ENCODE measurements around the gene GRAMD1C. TPM values are rescaled to one million over a fixed set of nuclear protein-coding genes. Genes with fewer than 3 reads are reported as not detected.

Gene GRAMD1C
- total and polyA plus RNA-seq, 2 donors (not counting 3 experiments of a cell fraction or from before 2014, with no cell fraction given) = 7.0 to 24.0 TPM

DNA sequence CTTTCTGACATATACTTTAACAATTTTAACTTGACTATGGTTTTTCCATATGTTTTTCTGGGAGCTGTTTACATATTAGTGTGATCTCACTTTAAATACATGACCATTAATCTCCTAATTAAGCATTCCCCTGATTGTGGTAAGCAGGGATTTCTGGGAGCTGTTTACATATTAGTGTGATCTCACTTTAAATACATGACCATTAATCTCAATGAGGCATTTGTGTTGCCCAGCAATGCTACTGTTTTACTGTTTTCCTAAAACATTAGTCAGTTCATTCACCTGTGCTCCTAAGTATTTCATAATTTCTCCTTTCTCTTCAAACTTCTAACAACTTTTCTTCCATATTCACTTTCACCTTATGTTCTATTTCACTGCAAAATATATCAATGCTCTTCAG lies 3.6 kb upstream of the GRAMD1C start:
- no peaks in the 10 kb centered on the region for H4K20me1 ChIP-seq (replicated peaks; ENCODE audit: control insufficient read depth, extremely low read depth, insufficient read depth, low read length)
- H2AFZ ChIP-seq (ENCODE audit: low read depth, low read length) = peak overlapping the region; percentile 19
- H3K9me1 ChIP-seq (replicated peaks; ENCODE audit: control insufficient read depth, extremely low read depth, insufficient read depth, low read length) = no peaks in the 10 kb centered on the region
- TF ChIP-seq, protein P1, sequence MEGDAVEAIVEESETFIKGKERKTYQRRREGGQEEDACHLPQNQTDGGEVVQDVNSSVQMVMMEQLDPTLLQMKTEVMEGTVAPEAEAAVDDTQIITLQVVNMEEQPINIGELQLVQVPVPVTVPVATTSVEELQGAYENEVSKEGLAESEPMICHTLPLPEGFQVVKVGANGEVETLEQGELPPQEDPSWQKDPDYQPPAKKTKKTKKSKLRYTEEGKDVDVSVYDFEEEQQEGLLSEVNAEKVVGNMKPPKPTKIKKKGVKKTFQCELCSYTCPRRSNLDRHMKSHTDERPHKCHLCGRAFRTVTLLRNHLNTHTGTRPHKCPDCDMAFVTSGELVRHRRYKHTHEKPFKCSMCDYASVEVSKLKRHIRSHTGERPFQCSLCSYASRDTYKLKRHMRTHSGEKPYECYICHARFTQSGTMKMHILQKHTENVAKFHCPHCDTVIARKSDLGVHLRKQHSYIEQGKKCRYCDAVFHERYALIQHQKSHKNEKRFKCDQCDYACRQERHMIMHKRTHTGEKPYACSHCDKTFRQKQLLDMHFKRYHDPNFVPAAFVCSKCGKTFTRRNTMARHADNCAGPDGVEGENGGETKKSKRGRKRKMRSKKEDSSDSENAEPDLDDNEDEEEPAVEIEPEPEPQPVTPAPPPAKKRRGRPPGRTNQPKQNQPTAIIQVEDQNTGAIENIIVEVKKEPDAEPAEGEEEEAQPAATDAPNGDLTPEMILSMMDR (IDR thresholded peaks at IDR 0.05; ENCODE audit: extremely low read depth in 1 of 2, insufficient read depth in 1 of 2, low read depth in 1 of 2, low read length in 2 of 2) = no peak
- TF ChIP-seq EZH2 (IDR thresholded peaks at IDR 0.05; ENCODE audit: borderline replicate concordance, low read depth, low read length, severe bottlenecking) (no peak), MYC (IDR thresholded peaks at IDR 0.05; ENCODE audit: low read depth, low read length) (no peak), POLR2A (IDR thresholded peaks at IDR 0.05; ENCODE audit: low read depth, low read length) (no peak), JUN (IDR thresholded peaks at IDR 0.05; ENCODE audit: borderline replicate concordance, insufficient read depth, insufficient read length, low read depth) (no peak), MAX (IDR thresholded peaks at IDR 0.05; ENCODE audit: insufficient read depth, insufficient read length) (no peak), FOS (IDR thresholded peaks at IDR 0.05; ENCODE audit: borderline replicate concordance, insufficient read depth, low read length) (no peak), GATA2 (IDR thresholded peaks at IDR 0.05; ENCODE audit: insufficient read depth, insufficient read length, low read depth, low read length) (no peak), POLR2AphosphoS5 (IDR thresholded peaks at IDR 0.05; ENCODE audit: insufficient read depth, low read depth, low read length) (no peak)
- no peak overlapping the region for H3K9ac ChIP-seq (replicated peaks; ENCODE audit: extremely low read depth, insufficient read depth, low read length)
- CTCF ChIA-PET = interaction anchor here (1.1 to 2.4 kb wide), 5 partner anchors 9 to 99 kb away, joined by 3 to 11 read pairs (median 4); partner anchors contain the start of gene NAA50
- H3K27ac ChIP-seq (ENCODE audit: insufficient read depth, low read depth, low read length) = no peak overlapping the region
- H3K9me3 ChIP-seq (replicated peaks; ENCODE audit: control insufficient read depth, insufficient read depth, low read length) = no peaks in the 10 kb centered on the region
- H3K36me3 ChIP-seq (ENCODE audit: control insufficient read depth in 2 of 2, extremely low read depth in 1 of 2, insufficient read depth in 2 of 2, low read length in 2 of 2) = no peaks in the 10 kb centered on the region
- POLR2A ChIA-PET = no interaction called here
- FAIRE-seq = no peak
- intact Hi-C loops (cut with micrococcal nuclease) (loop anchor here (5.0 kb wide), 1 partner anchor 138 kb away; the partner anchor contains the start of gene USF3), dilution Hi-C loops (cut with MboI; ENCODE audit: extremely low pct_ligation_motif_present, low sequenced_read_pairs) (no loop called here)
- H3K79me2 ChIP-seq (ENCODE audit: control insufficient read depth, insufficient read depth, low read length) = no peaks in the 10 kb centered on the region
- no peak overlapping the region for H3K4me2 ChIP-seq (ENCODE audit: insufficient read depth, low read length)
- H3K4me3 ChIP-seq (replicated peaks in 1 of 3; ENCODE audit: insufficient read depth in 1 of 3, low read depth in 1 of 3, low read length in 3 of 3) = no peak overlapping the region
- no TSS peak for BruUV-seq (replicated peaks)
- no peak for DNase-seq (ENCODE audit: low read depth, low spot score)
- H3K4me1 ChIP-seq (ENCODE audit: control insufficient read depth, extremely low read depth, insufficient read depth, low read length) = peaks cover 17% of the 10 kb centered on the region
- H3K27me3 ChIP-seq (ENCODE audit: control insufficient read depth in 2 of 2, insufficient read depth in 2 of 2, low read length in 2 of 2) = no peaks in the 10 kb centered on the region

Data from endothelial cell of umbilical vein (primary cell).